Endothelial cell of umbilical vein (primary cell): ENCODE results near the gene GJB5. TPM values are rescaled to one million over a fixed set of nuclear protein-coding genes. Genes with fewer than 3 reads are reported as not detected.

Source experiments
- BruUV-seq: library from RNA; stranded (reverse); fragments of 400-500 nt; replicated peaks from 2 replicates; lab custom pipeline; 2021; lab: Mats Ljungman, UMichigan
- CTCF ChIA-PET: fragments of 300-600, 350-600 bp; sonication (Branson Sonifier 250); formaldehyde crosslinking; loops from one replicate; lab custom pipeline; 2021; ENCODE audit warnings: antibody characterized with exemption, inconsistent platforms; lab: Charles Lee
- POLR2A ChIA-PET: fragments of 300-600, 350-600 bp; sonication (Branson Sonifier 250); formaldehyde crosslinking; loops from one replicate; lab custom pipeline; 2021; ENCODE audit warnings: antibody characterized with exemption, inconsistent platforms; lab: Charles Lee
- DNase-seq: peaks from one replicate; pipeline ENCODE4 v3.0.0-alpha.2; 2011; ENCODE audit warnings: low read depth, low spot score
- FAIRE-seq: peaks from 2 replicates; lab custom pipeline; 2011; peaks lifted over from hg19 to GRCh38; lab: Jason Lieb, UNC
- H2AFZ ChIP-seq: 2 replicates; pipeline ENCODE4 v1.6.0; 2012; ENCODE audit warnings: low read depth, low read length, control low read depth, inconsistent platforms
- H3K27ac ChIP-seq: 2 replicates; pipeline ENCODE4 v1.5.1; 2011; ENCODE audit warnings: low read depth, mild to moderate bottlenecking, control low read depth, low read length, moderate library complexity; ENCODE audit not compliant: insufficient read depth
- H3K27me3 ChIP-seq, 2 experiments: 2 replicates each; pipeline versions ENCODE4 v1.6.0 to v1.6.1; 2011; ENCODE audit warnings: low read length in 2 of 2, mixed read lengths in 1 of 2; ENCODE audit not compliant: control insufficient read depth in 2 of 2, insufficient read depth in 2 of 2
- H3K36me3 ChIP-seq, 2 experiments: 2 replicates in 1 of 2; 3 replicates in 1 of 2; pipeline ENCODE4 v1.5.1; 2011; ENCODE audit warnings: low read length in 2 of 2, mild to moderate bottlenecking in 1 of 2, moderate library complexity in 1 of 2; ENCODE audit not compliant: control insufficient read depth in 2 of 2, insufficient read depth in 2 of 2; ENCODE audit errors: extremely low read depth in 1 of 2
- H3K4me1 ChIP-seq: 3 replicates; pipeline ENCODE4 v1.5.1; 2011; ENCODE audit warnings: mild to moderate bottlenecking, low read length; ENCODE audit not compliant: control insufficient read depth, insufficient read depth; ENCODE audit errors: extremely low read depth
- H3K4me2 ChIP-seq: 2 replicates; pipeline ENCODE4 v1.6.1; 2011; ENCODE audit warnings: low read length, control low read depth, mixed read lengths; ENCODE audit not compliant: insufficient read depth
- H3K4me3 ChIP-seq, 3 experiments: fragments of 200-600 bp in 1 of 3; sonication (generic), shearing (Covaris generic) in 1 of 3; replicated peaks in 1 of 3; 2 replicates each; pipeline ENCODE4 v1.5.1; 2011 to 2016; ENCODE audit warnings: control low read depth in 3 of 3, low read length in 3 of 3, mild to moderate bottlenecking in 2 of 3, inconsistent platforms in 1 of 3, low read depth in 1 of 3, moderate library complexity in 1 of 3; ENCODE audit not compliant: insufficient read depth in 1 of 3
- H3K79me2 ChIP-seq: 2 replicates; pipeline ENCODE4 v1.6.0; 2012; ENCODE audit warnings: low read length, inconsistent platforms; ENCODE audit not compliant: control insufficient read depth, insufficient read depth
- H3K9ac ChIP-seq: replicated peaks from 2 replicates; pipeline ENCODE3; 2011; ENCODE audit warnings: low read length, control low read depth; ENCODE audit not compliant: insufficient read depth; ENCODE audit errors: extremely low read depth
- H3K9me1 ChIP-seq: replicated peaks from 3 replicates; pipeline ENCODE4 v1.6.0; 2011; ENCODE audit warnings: mild to moderate bottlenecking, low read length; ENCODE audit not compliant: control insufficient read depth, insufficient read depth; ENCODE audit errors: extremely low read depth
- H3K9me3 ChIP-seq: replicated peaks from 2 replicates; pipeline ENCODE4 v1.5.1; 2012; ENCODE audit warnings: low read length, inconsistent platforms; ENCODE audit not compliant: control insufficient read depth, insufficient read depth
- H4K20me1 ChIP-seq: replicated peaks from 2 replicates; pipeline ENCODE3; 2011; ENCODE audit warnings: mild to moderate bottlenecking, low read length; ENCODE audit not compliant: control insufficient read depth, insufficient read depth; ENCODE audit errors: extremely low read depth
- EZH2 ChIP-seq: IDR thresholded peaks from 2 replicates; pipeline ENCODE4 v1.6.1; 2012; ENCODE audit warnings: borderline replicate concordance, low read depth, mild to moderate bottlenecking, moderate library complexity, low read length, inconsistent platforms; ENCODE audit not compliant: severe bottlenecking
- FOS ChIP-seq: IDR thresholded peaks from 2 replicates; pipeline ENCODE4 v1.6.1; 2011; ENCODE audit warnings: mild to moderate bottlenecking, low read length, moderate library complexity, borderline replicate concordance; ENCODE audit not compliant: insufficient read depth
- GATA2 ChIP-seq: IDR thresholded peaks from 2 replicates; pipeline ENCODE4 v1.7.0; 2011; ENCODE audit warnings: low read depth, mild to moderate bottlenecking, moderate library complexity, mixed read lengths, low read length; ENCODE audit not compliant: insufficient read length, insufficient read depth
- JUN ChIP-seq: IDR thresholded peaks from 2 replicates; pipeline ENCODE4 v1.6.1; 2011; ENCODE audit warnings: borderline replicate concordance, low read depth; ENCODE audit not compliant: insufficient read length, insufficient read depth
- MYC ChIP-seq: IDR thresholded peaks from one replicate; pipeline ENCODE4 v1.6.1; 2011; ENCODE audit warnings: mild to moderate bottlenecking, low read depth, low read length
- POLR2A ChIP-seq: IDR thresholded peaks from 2 replicates; pipeline ENCODE4 v1.6.1; 2012; ENCODE audit warnings: low read depth, mild to moderate bottlenecking, control low read depth, low read length
- POLR2AphosphoS5 ChIP-seq: IDR thresholded peaks from 2 replicates; pipeline ENCODE4 v1.6.1; 2012; ENCODE audit warnings: low read depth, mild to moderate bottlenecking, control low read depth, low read length, moderate library complexity; ENCODE audit not compliant: insufficient read depth
- dilution Hi-C: fragments of 300-500 bp; cut with MboI; formaldehyde crosslinking; loops from one replicate; pipeline ENCODE4 v1.15.0; 2019; ENCODE audit warnings: low sequenced_read_pairs; ENCODE audit not compliant: extremely low pct_ligation_motif_present
- intact Hi-C: fragments of 100-400 bp; cut with micrococcal nuclease; formaldehyde crosslinking; loops from one replicate; pipeline ENCODE4 v1.10.0; 2022
- polyA plus RNA-seq, 4 experiments: library from polyadenylated mRNA; depleted of rRNA in 3 of 4; stranded (reverse) in 3 of 4; unstranded in 1 of 4; fragments of >200 nt; gene quantifications; 2 replicates each; pipeline versions ENCODE4 v1.2.1 to v1.2.3, GENCODE V29; 2011 to 2012; ENCODE audit warnings: missing spikeins in 1 of 4
- total RNA-seq: library from RNA; stranded (reverse); gene quantifications from 2 replicates; pipeline ENCODE4 v1.2.3, GENCODE V29; 2021
- TF ChIP-seq, protein P1 (sequence below), 2 donors: IDR thresholded peaks; 1 replicate in 1 of 2; 2 replicates in 1 of 2; pipeline ENCODE4 v1.5.1; 2011; ENCODE audit warnings: low read length in 2 of 2, mild to moderate bottlenecking in 2 of 2, moderate library complexity in 2 of 2, control low read depth in 1 of 2, inconsistent platforms in 1 of 2, low read depth in 1 of 2; ENCODE audit not compliant: insufficient read depth in 1 of 2; ENCODE audit errors: extremely low read depth in 1 of 2
- TF ChIP-seq, protein P2 (sequence below): IDR thresholded peaks from 2 replicates; pipeline ENCODE4 v1.6.1; 2011; ENCODE audit not compliant: insufficient read depth, insufficient read length

The GJB5 gene
- total and polyA plus RNA-seq, 2 donors (not counting 3 experiments of a cell fraction or from before 2014, with no cell fraction given), result not detected

DNA sequence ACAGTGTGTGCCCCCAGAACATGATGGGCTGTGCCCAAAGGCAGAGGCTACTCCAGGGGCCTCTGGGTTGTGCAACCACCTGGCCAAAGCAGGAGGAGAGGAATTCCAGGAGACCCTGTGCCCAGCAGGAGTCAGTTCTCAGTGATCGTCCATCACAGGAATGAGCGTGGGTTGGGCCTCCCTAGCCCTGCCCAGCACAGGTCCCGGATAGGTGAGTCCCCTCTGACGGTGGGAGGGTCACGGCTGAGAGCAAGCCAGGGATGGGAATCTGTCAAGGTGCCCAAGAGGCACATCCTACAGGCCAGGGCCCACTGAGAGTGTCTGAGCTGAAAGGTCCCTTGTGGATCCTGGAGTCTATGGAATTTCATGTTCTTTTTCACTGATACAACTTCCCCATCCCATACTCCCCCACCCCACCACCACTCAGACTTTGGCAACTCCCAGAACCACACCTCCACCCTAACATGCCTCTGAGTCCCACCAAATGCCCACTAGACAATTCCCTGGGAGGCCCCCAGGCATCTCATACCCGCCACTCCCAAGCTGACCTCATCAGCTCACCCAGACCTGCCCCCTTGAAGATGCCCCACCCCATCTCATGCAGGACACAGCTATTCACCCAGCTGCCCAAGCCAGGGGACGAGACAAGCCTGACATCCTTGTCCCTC, 7.8 kb downstream of the GJB5 start:
- FAIRE-seq (no peak), DNase-seq (no peak)
- Histone ChIP-seq H2AFZ (no peak overlapping the region), H3K9me1 (no peaks in the 10 kb centered on the region), H3K9ac (no peak overlapping the region), H3K4me3 (no peak overlapping the region), H3K79me2 (no peaks in the 10 kb centered on the region), H3K9me3 (no peaks in the 10 kb centered on the region), H4K20me1 (no peaks in the 10 kb centered on the region), H3K27ac (no peak overlapping the region), H3K36me3 (no peaks in the 10 kb centered on the region), H3K27me3 (no peaks in the 10 kb centered on the region), H3K4me1 (no peaks in the 10 kb centered on the region), H3K4me2 (no peak overlapping the region)
- POLR2A ChIA-PET, result no interaction called here
- dilution Hi-C loops (no loop called here), intact Hi-C loops (no loop called here)
- CTCF ChIA-PET, result no interaction called here
- no peak for TF ChIP-seq FOS
- TF ChIP-seq, protein P1, sequence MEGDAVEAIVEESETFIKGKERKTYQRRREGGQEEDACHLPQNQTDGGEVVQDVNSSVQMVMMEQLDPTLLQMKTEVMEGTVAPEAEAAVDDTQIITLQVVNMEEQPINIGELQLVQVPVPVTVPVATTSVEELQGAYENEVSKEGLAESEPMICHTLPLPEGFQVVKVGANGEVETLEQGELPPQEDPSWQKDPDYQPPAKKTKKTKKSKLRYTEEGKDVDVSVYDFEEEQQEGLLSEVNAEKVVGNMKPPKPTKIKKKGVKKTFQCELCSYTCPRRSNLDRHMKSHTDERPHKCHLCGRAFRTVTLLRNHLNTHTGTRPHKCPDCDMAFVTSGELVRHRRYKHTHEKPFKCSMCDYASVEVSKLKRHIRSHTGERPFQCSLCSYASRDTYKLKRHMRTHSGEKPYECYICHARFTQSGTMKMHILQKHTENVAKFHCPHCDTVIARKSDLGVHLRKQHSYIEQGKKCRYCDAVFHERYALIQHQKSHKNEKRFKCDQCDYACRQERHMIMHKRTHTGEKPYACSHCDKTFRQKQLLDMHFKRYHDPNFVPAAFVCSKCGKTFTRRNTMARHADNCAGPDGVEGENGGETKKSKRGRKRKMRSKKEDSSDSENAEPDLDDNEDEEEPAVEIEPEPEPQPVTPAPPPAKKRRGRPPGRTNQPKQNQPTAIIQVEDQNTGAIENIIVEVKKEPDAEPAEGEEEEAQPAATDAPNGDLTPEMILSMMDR (IDR thresholded peaks at IDR 0.05; ENCODE audit: extremely low read depth in 1 of 2, insufficient read depth in 1 of 2, low read depth in 1 of 2, low read length in 2 of 2), result no peak
- no peak for TF ChIP-seq POLR2AphosphoS5
- no peak for TF ChIP-seq POLR2A
- TF ChIP-seq, protein P2, sequence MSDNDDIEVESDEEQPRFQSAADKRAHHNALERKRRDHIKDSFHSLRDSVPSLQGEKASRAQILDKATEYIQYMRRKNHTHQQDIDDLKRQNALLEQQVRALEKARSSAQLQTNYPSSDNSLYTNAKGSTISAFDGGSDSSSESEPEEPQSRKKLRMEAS, result no peak
- no peak for TF ChIP-seq EZH2
- no peak for TF ChIP-seq GATA2
- no peak for TF ChIP-seq MYC
- no peak for TF ChIP-seq JUN
- no TSS peak for BruUV-seq
